T-helper 17 cell (primary cell): ENCODE measurements around the gene OPA3. TPM values are rescaled to one million over a fixed set of nuclear protein-coding genes. Genes with fewer than 3 reads are reported as not detected.

Source experiments
- ATAC-seq: fragments of 150-1000 bp; cut with Tn5 transposase; 2 replicates; pipeline ENCODE4 v1.10.0; 2021; ENCODE audit warnings: mild to moderate bottlenecking, moderate library complexity
- DNase-seq, 3 donors: peaks; one replicate each; pipeline versions ENCODE4 v3.0.0 to v3.0.0-alpha.2; 2020 to 2021
- H3K9me3 ChIP-seq: one replicate; pipeline ENCODE4 v1.7.0; 2013; ENCODE audit warnings: low read length, mild to moderate bottlenecking; ENCODE audit not compliant: control insufficient read depth, poor library complexity, severe bottlenecking
- H3K27ac Mint-ChIP-seq: one replicate; pipeline ENCODE4 v1.8.0; 2022; ENCODE audit warnings: mild to moderate bottlenecking, moderate library complexity, mixed read lengths
- H3K27me3 Mint-ChIP-seq: one replicate; pipeline ENCODE4 v1.8.0; 2022; ENCODE audit warnings: mixed read lengths
- H3K36me3 Mint-ChIP-seq: one replicate; pipeline ENCODE4 v1.8.0; 2022; ENCODE audit warnings: low read depth, mixed read lengths
- H3K4me1 Mint-ChIP-seq: one replicate; pipeline ENCODE4 v1.8.0; 2022; ENCODE audit warnings: mild to moderate bottlenecking, mixed read lengths
- H3K4me3 Mint-ChIP-seq: one replicate; pipeline ENCODE4 v1.8.0; 2022; ENCODE audit warnings: mild to moderate bottlenecking, moderate library complexity, mixed read lengths
- total RNA-seq, 4 donors: library from RNA in 2 of 4; stranded (reverse) in 2 of 4; gene quantifications; one replicate each; pipeline ENCODE4 v1.2.3 and lab custom pipeline; 2022 to 2026

OPA3 gene
- total RNA-seq, 2 donors from 2014 or later = 8.3 to 9.4 TPM

- no peaks in the 10 kb centered on the region for H3K9me3 ChIP-seq
- Mint-ChIP-seq H3K4me1 (peaks cover 14% of the 10 kb centered on the region), H3K27me3 (peaks cover 46% of the 10 kb centered on the region), H3K27ac (no peak overlapping the region), H3K4me3 (no peak overlapping the region), H3K36me3 (peaks cover 12% of the 10 kb centered on the region)
- ATAC-seq (peak; percentile 65), DNase-seq (peak in 2 of 3 donors; percentile 17 to 21)
Measured at GRCh38 chr19:45591004-45591637, 6.5 kb upstream of the OPA3 start.

- Mint-ChIP-seq H3K4me3 (no peak overlapping the region), H3K27ac (peak overlapping the region; percentile 73), H3K27me3 (peaks cover 40% of the 10 kb centered on the region), H3K4me1 (peaks cover 14% of the 10 kb centered on the region), H3K36me3 (peaks cover 12% of the 10 kb centered on the region)
- no peak for DNase-seq
- H3K9me3 ChIP-seq = no peaks in the 10 kb centered on the region
- ATAC-seq = no peak
Measured at GRCh38 chr19:45590300-45591003, 5.8 kb upstream of the OPA3 start.

DNA sequence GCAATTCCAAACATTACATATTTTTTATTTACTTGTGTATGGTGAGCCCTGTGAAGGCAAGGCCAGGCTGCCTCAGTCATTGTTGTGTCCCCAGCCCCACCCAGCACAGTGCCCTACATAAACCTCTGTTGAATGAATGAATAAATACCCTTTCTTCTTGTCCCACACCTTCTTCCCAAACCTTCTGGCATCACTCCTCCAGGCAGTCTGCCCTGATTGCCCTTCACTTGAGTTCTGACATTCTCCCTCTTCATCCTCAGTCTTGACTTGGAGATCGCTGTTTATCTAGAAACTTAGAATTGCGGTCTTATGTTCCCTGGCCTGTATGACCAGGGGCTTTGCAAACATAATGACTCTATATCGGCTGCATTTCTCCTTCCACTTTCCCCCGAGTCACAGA is 5.2 kb upstream of the OPA3 start:
- peaks cover 40% of the 10 kb centered on the region for H3K27me3 Mint-ChIP-seq
- H3K27ac Mint-ChIP-seq = peak overlapping the region; percentile 73
- peaks cover 19% of the 10 kb centered on the region for H3K4me1 Mint-ChIP-seq
- ATAC-seq = no peak
- H3K36me3 Mint-ChIP-seq = peaks cover 12% of the 10 kb centered on the region
- H3K4me3 Mint-ChIP-seq = no peak overlapping the region
- no peak for DNase-seq
- no peaks in the 10 kb centered on the region for H3K9me3 ChIP-seq

GRCh38 chr19:45587873-45588272 is 3.3 kb upstream of the OPA3 start:
- ATAC-seq = no peak

DNA sequence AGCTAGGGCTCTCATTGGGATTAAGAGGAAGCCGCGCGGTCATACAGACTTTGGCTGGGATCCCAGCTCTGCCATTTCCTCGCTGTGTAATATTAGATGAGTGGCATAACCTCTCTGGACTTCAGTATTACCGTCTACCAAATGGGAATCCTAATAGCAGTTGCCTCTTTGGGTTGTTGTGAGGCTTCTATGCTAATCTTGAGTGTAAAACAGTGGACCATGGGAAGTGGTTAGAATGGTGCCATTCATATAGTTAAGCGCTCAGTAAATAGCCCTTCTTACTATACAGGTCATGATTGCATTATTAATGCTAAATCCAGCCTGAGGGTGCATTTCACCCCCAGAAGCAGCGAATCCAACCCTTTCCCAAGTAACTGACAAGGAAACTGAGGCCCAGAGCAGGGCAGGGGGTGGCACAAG is 566 bp upstream of the OPA3 start:
- no peak for DNase-seq
- peaks cover 6% of the 10 kb centered on the region for H3K36me3 Mint-ChIP-seq
- peak overlapping the region; percentile 89 for H3K4me3 Mint-ChIP-seq

More at GRCh38 chr19:45587873-45588272, 3.3 kb upstream of the OPA3 start:
- H3K9me3 ChIP-seq = no peaks in the 10 kb centered on the region
- H3K4me1 Mint-ChIP-seq = peaks cover 25% of the 10 kb centered on the region
- H3K27me3 Mint-ChIP-seq = peaks cover 40% of the 10 kb centered on the region
- peaks cover 12% of the 10 kb centered on the region for H3K36me3 Mint-ChIP-seq
- no peak overlapping the region for H3K4me3 Mint-ChIP-seq
- DNase-seq = no peak
- H3K27ac Mint-ChIP-seq = no peak overlapping the region

GRCh38 chr19:45581576-45581975 is 3.0 kb downstream of the OPA3 start:
- no peaks in the 10 kb centered on the region for H3K27me3 Mint-ChIP-seq
- H3K4me3 Mint-ChIP-seq = no peak overlapping the region
- peaks cover 24% of the 10 kb centered on the region for H3K4me1 Mint-ChIP-seq
- DNase-seq = no peak
- H3K27ac Mint-ChIP-seq = no peak overlapping the region
- no peaks in the 10 kb centered on the region for H3K9me3 ChIP-seq
- ATAC-seq = no peak
- H3K36me3 Mint-ChIP-seq = no peaks in the 10 kb centered on the region

More for the DNA sequence above, 566 bp upstream of the OPA3 start:
- peaks cover 16% of the 10 kb centered on the region for H3K27me3 Mint-ChIP-seq
- H3K4me1 Mint-ChIP-seq = peaks cover 22% of the 10 kb centered on the region
- peak overlapping the region; percentile 97 for H3K27ac Mint-ChIP-seq
- no peak for ATAC-seq
- no peaks in the 10 kb centered on the region for H3K9me3 ChIP-seq

GRCh38 chr19:45578861-45579260 is 5.7 kb downstream of the OPA3 start:
- Mint-ChIP-seq H3K27ac (peak overlapping the region; percentile 29), H3K36me3 (no peaks in the 10 kb centered on the region)
- ATAC-seq = no peak

GRCh38 chr19:45577111-45577905 is 7.3 kb downstream of the OPA3 start:
- no peak overlapping the region for H3K4me3 Mint-ChIP-seq
- DNase-seq (no peak), ATAC-seq (no peak)
- H3K36me3 Mint-ChIP-seq = no peaks in the 10 kb centered on the region
- H3K27ac Mint-ChIP-seq = peak overlapping the region; percentile 65
- peaks cover 15% of the 10 kb centered on the region for H3K4me1 Mint-ChIP-seq
- H3K9me3 ChIP-seq = no peaks in the 10 kb centered on the region
- H3K27me3 Mint-ChIP-seq = no peaks in the 10 kb centered on the region

More at GRCh38 chr19:45578861-45579260, 5.7 kb downstream of the OPA3 start:
- Mint-ChIP-seq H3K27me3 (no peaks in the 10 kb centered on the region), H3K4me3 (no peak overlapping the region), H3K4me1 (peaks cover 15% of the 10 kb centered on the region)
- H3K9me3 ChIP-seq = no peaks in the 10 kb centered on the region
- no peak for DNase-seq

DNA sequence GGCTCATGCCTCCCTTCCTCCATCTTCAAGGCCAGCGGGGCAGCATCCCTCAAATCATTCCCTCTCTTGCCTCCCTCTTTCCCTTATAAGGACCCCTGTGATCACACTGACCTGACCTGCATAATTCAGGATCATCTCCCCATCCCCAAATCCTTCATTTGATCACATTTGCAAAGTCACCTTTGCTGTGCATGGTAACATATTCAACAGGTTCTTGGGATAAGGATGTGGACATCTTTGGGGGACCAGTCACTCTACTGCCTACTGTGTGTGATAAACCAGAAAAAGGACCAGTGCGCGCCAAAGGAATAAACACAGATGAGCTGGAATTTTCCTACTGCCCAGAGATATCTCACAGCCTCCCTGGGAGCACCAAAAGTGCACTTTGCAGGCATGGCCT is 7.9 kb downstream of the OPA3 start:
- peak overlapping the region; percentile 65 for H3K27ac Mint-ChIP-seq

DNA sequence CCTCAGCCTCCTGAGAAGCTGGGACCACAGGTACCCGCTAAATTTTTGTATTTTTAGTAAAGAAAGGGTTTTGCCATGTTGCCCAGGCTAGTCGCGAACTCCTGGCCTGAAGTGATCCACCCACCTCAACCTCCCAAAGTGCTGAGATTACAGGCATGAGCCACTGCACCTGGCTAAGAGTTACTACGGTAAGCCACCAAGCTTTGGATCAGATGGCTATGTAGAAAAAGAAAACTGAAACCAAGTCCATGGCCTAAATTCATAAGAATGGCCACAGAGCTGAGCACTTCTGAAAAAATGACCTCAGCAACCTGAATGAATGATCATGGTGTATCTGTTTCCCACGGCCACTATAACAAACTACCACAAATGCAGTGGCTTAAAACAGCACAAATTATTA is 9.4 kb downstream of the OPA3 start:
- no peak for ATAC-seq
- Mint-ChIP-seq H3K36me3 (no peaks in the 10 kb centered on the region), H3K27me3 (no peaks in the 10 kb centered on the region), H3K27ac (no peak overlapping the region), H3K4me3 (no peak overlapping the region), H3K4me1 (peaks cover 10% of the 10 kb centered on the region)
- no peaks in the 10 kb centered on the region for H3K9me3 ChIP-seq
- no peak for DNase-seq

More for the DNA sequence above, 7.9 kb downstream of the OPA3 start:
- H3K9me3 ChIP-seq = no peaks in the 10 kb centered on the region
- DNase-seq (no peak), ATAC-seq (no peak)
- Mint-ChIP-seq H3K27me3 (no peaks in the 10 kb centered on the region), H3K36me3 (no peaks in the 10 kb centered on the region), H3K4me1 (peaks cover 13% of the 10 kb centered on the region), H3K4me3 (peak overlapping the region; percentile 41)

- ATAC-seq = no peak
- H3K36me3 Mint-ChIP-seq = peaks cover 2% of the 10 kb centered on the region
Measured at GRCh38 chr19:45574526-45574925, 10.1 kb downstream of the OPA3 start.

DNA sequence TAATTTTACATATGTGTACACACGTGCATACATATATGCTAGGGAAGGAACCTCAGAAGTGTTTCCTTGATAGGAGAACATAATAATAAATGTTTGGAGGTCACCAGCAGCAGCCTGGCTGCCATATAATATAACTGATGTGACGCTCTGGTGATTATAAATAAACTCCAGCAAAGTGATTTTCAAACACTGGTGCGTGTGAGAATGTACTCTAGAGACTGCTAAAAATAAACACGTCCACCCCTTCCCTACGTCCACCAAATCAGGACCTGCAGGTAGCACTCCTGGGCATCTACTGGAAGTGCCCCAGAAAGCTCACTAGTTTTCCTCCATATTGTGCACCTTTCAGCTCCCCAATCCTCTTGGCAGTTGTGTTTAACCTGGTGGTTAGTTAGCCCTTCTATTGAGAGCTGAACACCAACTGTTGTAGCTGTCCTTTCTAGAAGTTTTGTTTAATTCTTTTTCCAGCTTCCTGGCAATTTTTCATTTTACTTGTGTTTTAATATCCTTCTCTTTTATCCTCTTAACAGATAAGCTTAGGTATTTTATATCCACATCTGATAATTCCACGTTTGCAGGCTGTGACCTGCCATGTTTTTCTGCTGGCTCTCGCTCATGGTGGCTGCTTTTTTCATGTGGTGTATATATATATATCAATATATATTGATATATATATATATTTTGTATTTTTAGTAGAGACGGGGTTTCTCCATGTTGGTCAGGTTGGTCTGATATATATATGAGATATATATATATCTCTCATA is 13.0 kb downstream of the OPA3 start:
- Mint-ChIP-seq H3K27ac (no peak overlapping the region), H3K4me1 (peaks cover 12% of the 10 kb centered on the region), H3K36me3 (peaks cover 2% of the 10 kb centered on the region), H3K4me3 (no peak overlapping the region), H3K27me3 (no peaks in the 10 kb centered on the region)
- H3K9me3 ChIP-seq = no peaks in the 10 kb centered on the region
- ATAC-seq = no peak
- no peak for DNase-seq

More at GRCh38 chr19:45574526-45574925, 10.1 kb downstream of the OPA3 start:
- no peaks in the 10 kb centered on the region for H3K9me3 ChIP-seq
- DNase-seq = no peak
- Mint-ChIP-seq H3K4me3 (no peak overlapping the region), H3K27ac (no peak overlapping the region), H3K4me1 (peaks cover 17% of the 10 kb centered on the region), H3K27me3 (no peaks in the 10 kb centered on the region)
